KMS-11 (cell line): ENCODE measurements around the gene C4BPA.
A peak's percentile ranks its signal among the peaks of the same experiment; 100 is the strongest.

ENCODE experiments used
- H2AFZ ChIP-seq: fragments of 200-600 bp; sonication (generic); 2 replicates; pipeline ENCODE4 v1.6.1; 2016; ENCODE audit warnings: antibody characterized with exemption, mixed run types, low read depth
- H3K27ac ChIP-seq: fragments of 200-600 bp; sonication (generic); 2 replicates; pipeline ENCODE4 v1.6.1; 2016; ENCODE audit warnings: mild to moderate bottlenecking, mixed run types
- H3K27me3 ChIP-seq: fragments of 200-600 bp; sonication (generic); 2 replicates; pipeline ENCODE4 v1.6.1; 2017; ENCODE audit warnings: mild to moderate bottlenecking, low read depth, mixed run types, moderate library complexity; ENCODE audit not compliant: insufficient read depth
- H3K36me3 ChIP-seq: fragments of 200-600 bp; sonication (generic); 2 replicates; pipeline ENCODE4 v1.6.1; 2017; ENCODE audit warnings: mild to moderate bottlenecking, mixed run types; ENCODE audit not compliant: insufficient read depth
- H3K4me1 ChIP-seq: fragments of 200-600 bp; sonication (generic); 2 replicates; pipeline ENCODE4 v1.6.1; 2016; ENCODE audit warnings: mild to moderate bottlenecking, low read depth, mixed run types; ENCODE audit not compliant: poor library complexity, severe bottlenecking
- H3K4me2 ChIP-seq: fragments of 200-600 bp; sonication (generic); 2 replicates; pipeline ENCODE4 v1.7.0; 2016; ENCODE audit warnings: mild to moderate bottlenecking, mixed run types
- H3K4me3 ChIP-seq: fragments of 200-600 bp; sonication (generic); IDR thresholded peaks from 2 replicates; pipeline ENCODE4 v1.6.1; 2017; ENCODE audit warnings: low read depth, low read length, mixed read lengths; ENCODE audit not compliant: insufficient read depth
- H3K79me2 ChIP-seq: fragments of 200-600 bp; sonication (generic); 2 replicates; pipeline ENCODE4 v1.6.1; 2016; ENCODE audit warnings: low read depth, mixed run types; ENCODE audit not compliant: insufficient read depth
- H3K9ac ChIP-seq: fragments of 200-600 bp; sonication (generic); 2 replicates; pipeline ENCODE4 v1.6.1; 2016; ENCODE audit warnings: mild to moderate bottlenecking, mixed run types
- H4K20me1 ChIP-seq: fragments of 200-600 bp; sonication (generic); 2 replicates; pipeline ENCODE4 v1.6.1; 2016; ENCODE audit warnings: mild to moderate bottlenecking, mixed run types; ENCODE audit not compliant: insufficient read depth
- TF ChIP-seq, protein P1 (sequence below): fragments of 200-600 bp; sonication (generic); conservative IDR thresholded peaks from 2 replicates; pipeline ENCODE4 v1.6.1; 2017; ENCODE audit warnings: low read depth, mild to moderate bottlenecking, antibody characterized with exemption, low read length, moderate library complexity, mixed read lengths

Gene C4BPA

DNA sequence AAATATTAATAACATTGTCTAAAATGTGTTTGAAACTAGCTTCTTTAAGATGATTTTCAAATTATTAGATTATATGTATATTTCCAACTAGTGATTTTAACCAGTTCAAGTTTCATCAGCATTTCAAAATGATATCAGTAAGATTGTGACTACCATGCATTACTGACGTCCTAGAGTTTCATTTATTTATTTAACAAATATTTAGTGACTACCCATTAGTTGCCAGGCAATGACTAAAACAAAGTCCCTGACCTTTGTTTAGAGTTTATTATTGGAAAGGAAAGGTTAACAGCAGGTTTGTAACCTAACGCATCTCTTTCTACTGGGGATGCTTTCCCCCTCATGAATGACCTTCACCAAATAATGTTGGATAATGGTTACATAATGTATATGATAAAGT is 22.9 kb upstream of the C4BPA start:
- no peak overlapping the region for H3K4me2 ChIP-seq

DNA sequence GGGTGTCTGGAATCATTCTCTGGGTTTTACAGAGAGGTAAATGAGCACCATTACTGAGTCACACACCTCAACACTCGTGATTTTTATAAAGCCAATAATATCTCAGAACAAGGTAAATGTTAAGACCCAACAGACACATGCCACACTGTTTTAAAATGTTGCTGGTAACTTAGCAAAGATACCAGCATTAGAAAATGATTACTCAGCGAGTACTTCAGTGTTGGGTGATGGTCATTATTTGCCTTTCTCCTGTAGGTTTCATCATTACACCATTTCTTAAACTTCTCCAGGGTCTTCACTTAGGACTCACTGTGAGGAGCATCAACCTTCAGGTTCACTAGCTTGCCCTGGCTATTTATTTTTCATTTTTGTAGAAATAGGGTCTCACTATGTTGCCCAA is 22.2 kb upstream of the C4BPA start:
- H3K27ac ChIP-seq = no peak overlapping the region
- H4K20me1 ChIP-seq = no peaks in the 10 kb centered on the region
- no peak overlapping the region for H2AFZ ChIP-seq
- peaks cover 54% of the 10 kb centered on the region for H3K4me1 ChIP-seq
- no peaks in the 10 kb centered on the region for H3K36me3 ChIP-seq
- no peaks in the 10 kb centered on the region for H3K27me3 ChIP-seq
- H3K9ac ChIP-seq = no peak overlapping the region
- no peak overlapping the region for H3K4me3 ChIP-seq
- no peaks in the 10 kb centered on the region for H3K79me2 ChIP-seq
- TF ChIP-seq, protein P1, sequence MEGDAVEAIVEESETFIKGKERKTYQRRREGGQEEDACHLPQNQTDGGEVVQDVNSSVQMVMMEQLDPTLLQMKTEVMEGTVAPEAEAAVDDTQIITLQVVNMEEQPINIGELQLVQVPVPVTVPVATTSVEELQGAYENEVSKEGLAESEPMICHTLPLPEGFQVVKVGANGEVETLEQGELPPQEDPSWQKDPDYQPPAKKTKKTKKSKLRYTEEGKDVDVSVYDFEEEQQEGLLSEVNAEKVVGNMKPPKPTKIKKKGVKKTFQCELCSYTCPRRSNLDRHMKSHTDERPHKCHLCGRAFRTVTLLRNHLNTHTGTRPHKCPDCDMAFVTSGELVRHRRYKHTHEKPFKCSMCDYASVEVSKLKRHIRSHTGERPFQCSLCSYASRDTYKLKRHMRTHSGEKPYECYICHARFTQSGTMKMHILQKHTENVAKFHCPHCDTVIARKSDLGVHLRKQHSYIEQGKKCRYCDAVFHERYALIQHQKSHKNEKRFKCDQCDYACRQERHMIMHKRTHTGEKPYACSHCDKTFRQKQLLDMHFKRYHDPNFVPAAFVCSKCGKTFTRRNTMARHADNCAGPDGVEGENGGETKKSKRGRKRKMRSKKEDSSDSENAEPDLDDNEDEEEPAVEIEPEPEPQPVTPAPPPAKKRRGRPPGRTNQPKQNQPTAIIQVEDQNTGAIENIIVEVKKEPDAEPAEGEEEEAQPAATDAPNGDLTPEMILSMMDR = no peak
- H3K4me2 ChIP-seq = no peak overlapping the region

More for the DNA sequence above, 22.9 kb upstream of the C4BPA start:
- no peak overlapping the region for H3K4me3 ChIP-seq
- no peaks in the 10 kb centered on the region for H3K79me2 ChIP-seq
- no peaks in the 10 kb centered on the region for H3K36me3 ChIP-seq
- TF ChIP-seq, protein P1 = no peak
- no peak overlapping the region for H2AFZ ChIP-seq
- H3K9ac ChIP-seq = no peak overlapping the region
- no peak overlapping the region for H3K27ac ChIP-seq
- peaks cover 47% of the 10 kb centered on the region for H3K4me1 ChIP-seq
- H3K27me3 ChIP-seq = no peaks in the 10 kb centered on the region
- H4K20me1 ChIP-seq = no peaks in the 10 kb centered on the region

DNA sequence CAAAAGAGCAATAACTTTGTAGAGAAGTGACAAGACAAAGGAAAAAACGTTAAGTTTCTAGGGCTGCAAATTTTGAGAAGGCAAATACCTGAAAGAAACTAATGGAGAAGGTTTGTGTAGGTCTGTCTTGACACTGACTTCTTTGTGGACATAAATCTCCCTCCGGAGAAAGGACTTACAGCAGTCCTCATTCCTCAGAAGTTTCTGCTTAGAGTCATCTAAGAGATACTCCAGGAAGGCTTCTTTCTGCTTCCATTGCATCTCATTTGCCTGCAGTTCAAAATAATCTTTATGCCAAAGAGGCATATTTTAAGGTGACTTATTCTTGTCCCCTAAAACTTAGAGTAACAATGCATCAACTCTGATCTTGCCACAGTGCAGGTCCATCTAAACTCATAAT is 19.8 kb upstream of the C4BPA start:
- H3K4me1 ChIP-seq = peaks cover 78% of the 10 kb centered on the region
- no peak overlapping the region for H3K9ac ChIP-seq
- no peak overlapping the region for H3K4me3 ChIP-seq

DNA sequence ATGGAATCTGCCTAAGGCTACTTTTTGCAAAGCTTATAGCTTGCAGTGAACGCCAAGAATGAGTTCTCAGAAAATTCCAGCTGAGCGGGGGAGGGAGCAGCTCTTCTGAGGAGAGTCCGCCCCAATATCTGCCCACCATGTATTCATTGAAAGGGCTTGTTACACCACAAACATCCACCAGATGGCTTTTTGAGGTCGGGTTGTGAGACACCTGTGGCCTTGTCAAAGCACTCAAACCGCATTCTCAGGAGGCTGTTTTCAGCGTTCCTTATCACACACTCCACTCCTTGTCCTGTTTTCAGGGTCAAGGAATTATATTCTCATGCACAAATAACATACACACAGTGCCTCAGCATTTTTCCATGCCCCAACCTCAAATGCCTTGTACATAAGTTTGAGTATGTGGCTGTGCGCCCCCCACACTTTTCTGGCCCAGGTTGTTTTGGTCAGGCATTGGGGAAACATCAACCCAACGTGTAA is 19.3 kb upstream of the C4BPA start:
- Histone ChIP-seq H3K9ac (no peak overlapping the region; the same call in 1 of the 2 replicates), H3K27me3 (no peaks in the 10 kb centered on the region), H4K20me1 (no peaks in the 10 kb centered on the region), H3K27ac (peak overlapping the region; percentile 37; the same call in 1 of the 2 replicates), H3K4me3 (no peak overlapping the region), H3K4me1 (peaks cover 83% of the 10 kb centered on the region), H3K79me2 (no peaks in the 10 kb centered on the region), H3K4me2 (peak overlapping the region; percentile 71), H2AFZ (peak overlapping the region; percentile 10; the same call in 1 of the 2 replicates), H3K36me3 (no peaks in the 10 kb centered on the region)
- TF ChIP-seq, protein P1 = peak; percentile 94

More for the DNA sequence above, 19.8 kb upstream of the C4BPA start:
- Histone ChIP-seq H3K4me2 (peak overlapping the region; percentile 71), H3K79me2 (no peaks in the 10 kb centered on the region), H3K36me3 (no peaks in the 10 kb centered on the region), H4K20me1 (no peaks in the 10 kb centered on the region), H3K27ac (no peak overlapping the region), H3K27me3 (no peaks in the 10 kb centered on the region), H2AFZ (no peak overlapping the region)
- TF ChIP-seq, protein P1 = no peak
